ENCODE results near the gene NPR1.

Gene NPR1

DNA sequence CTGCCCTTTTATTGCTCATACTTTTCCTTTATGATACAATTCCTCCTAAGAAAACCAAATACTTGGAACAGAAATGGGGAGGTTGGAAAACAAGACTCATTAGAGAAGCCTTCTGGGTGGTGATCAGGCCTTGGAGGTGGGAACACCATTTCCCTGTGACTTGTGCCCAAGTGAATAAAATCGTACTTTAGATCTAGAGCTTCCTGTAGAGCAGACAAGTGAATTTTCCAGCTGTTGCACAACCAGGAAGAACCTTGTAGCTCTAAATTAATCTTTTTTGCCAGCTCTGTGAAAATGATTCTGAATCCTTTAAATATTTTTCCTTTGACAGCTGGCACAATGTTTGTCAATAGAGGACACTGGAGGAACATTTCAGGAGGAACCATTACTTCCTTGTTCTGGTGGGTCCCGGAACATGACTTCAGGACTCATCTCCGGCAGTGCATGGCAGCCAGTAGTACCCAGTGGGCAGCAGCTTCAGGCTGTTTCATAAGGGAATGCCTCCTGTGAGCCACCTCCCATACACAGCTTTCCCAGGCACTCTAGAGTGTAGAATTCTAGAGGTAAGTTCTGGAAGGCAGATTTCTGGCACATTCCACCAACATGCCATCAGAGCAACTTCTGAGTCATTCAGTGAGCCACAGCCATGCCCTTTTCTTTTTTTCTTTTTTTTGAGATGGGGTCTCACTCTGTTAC, 25.5 kb upstream of the NPR1 start:
- TF ChIP-seq EZH2phosphoT487 (IDR thresholded peaks at IDR 0.05; ENCODE audit: borderline replicate concordance, low read length) = no peak
- TF ChIP-seq, protein P1, sequence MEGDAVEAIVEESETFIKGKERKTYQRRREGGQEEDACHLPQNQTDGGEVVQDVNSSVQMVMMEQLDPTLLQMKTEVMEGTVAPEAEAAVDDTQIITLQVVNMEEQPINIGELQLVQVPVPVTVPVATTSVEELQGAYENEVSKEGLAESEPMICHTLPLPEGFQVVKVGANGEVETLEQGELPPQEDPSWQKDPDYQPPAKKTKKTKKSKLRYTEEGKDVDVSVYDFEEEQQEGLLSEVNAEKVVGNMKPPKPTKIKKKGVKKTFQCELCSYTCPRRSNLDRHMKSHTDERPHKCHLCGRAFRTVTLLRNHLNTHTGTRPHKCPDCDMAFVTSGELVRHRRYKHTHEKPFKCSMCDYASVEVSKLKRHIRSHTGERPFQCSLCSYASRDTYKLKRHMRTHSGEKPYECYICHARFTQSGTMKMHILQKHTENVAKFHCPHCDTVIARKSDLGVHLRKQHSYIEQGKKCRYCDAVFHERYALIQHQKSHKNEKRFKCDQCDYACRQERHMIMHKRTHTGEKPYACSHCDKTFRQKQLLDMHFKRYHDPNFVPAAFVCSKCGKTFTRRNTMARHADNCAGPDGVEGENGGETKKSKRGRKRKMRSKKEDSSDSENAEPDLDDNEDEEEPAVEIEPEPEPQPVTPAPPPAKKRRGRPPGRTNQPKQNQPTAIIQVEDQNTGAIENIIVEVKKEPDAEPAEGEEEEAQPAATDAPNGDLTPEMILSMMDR (IDR thresholded peaks at IDR 0.05; ENCODE audit: low read depth, low read length, poor library complexity, severe bottlenecking) = no peak
- Histone ChIP-seq H4K20me1 (ENCODE audit: control insufficient read depth, insufficient read depth, low read depth, low read length) (no peaks in the 10 kb centered on the region), H3K36me3 (ENCODE audit: control insufficient read depth, low read length) (no peaks in the 10 kb centered on the region), H3K4me2 (ENCODE audit: low read length) (no peak overlapping the region), H3K27me3 (ENCODE audit: control insufficient read depth, low read length) (no peaks in the 10 kb centered on the region), H3K9me3 (ENCODE audit: control insufficient read depth, insufficient read depth, low read length) (no peaks in the 10 kb centered on the region), H3K4me1 (ENCODE audit: control insufficient read depth, low read length) (peaks cover 3% of the 10 kb centered on the region), H3K4me3 (ENCODE audit: low read length) (no peak overlapping the region), H3K79me2 (ENCODE audit: control insufficient read depth, low read length) (no peaks in the 10 kb centered on the region), H3K9me2 (replicated peaks; ENCODE audit: control insufficient read depth, low read length) (no peaks in the 10 kb centered on the region), H3F3A (ENCODE audit: control insufficient read depth, insufficient read depth) (peaks cover 9% of the 10 kb centered on the region; the same call in 1 of the 2 replicates), H3K27ac (ENCODE audit: low read depth, low read length) (no peak overlapping the region)

DNA sequence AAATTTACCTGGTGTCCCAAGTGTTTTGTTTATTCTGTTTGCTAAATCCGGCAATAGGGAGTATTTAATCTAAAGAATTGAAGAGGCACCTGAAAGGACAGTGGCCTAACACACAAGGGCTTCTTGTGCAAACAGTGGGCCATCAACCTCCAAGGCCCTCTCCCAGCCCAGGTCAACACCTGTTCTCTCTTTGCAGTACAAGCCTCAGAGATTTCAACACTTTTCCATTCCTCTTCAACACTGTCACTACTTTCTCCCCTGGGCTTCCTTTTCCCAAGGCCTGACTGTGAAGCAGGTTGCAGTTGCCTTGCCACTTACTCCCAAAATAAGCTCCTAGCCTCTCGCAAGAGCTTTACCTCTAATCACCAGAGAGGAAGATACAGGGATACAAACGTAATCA, 23.2 kb upstream of the NPR1 start:
- H3K9me2 ChIP-seq (replicated peaks; ENCODE audit: control insufficient read depth, low read length) = no peaks in the 10 kb centered on the region
- 0 out of 2 replicates have a peak, but pooled peaks cover 2% of the 10 kb centered on the region for H3K36me3 ChIP-seq (ENCODE audit: control insufficient read depth, low read length)
- peaks cover 14% of the 10 kb centered on the region for H3F3A ChIP-seq (ENCODE audit: control insufficient read depth, insufficient read depth)
- H3K9me3 ChIP-seq (ENCODE audit: control insufficient read depth, insufficient read depth, low read length) = no peaks in the 10 kb centered on the region
- peaks cover 14% of the 10 kb centered on the region for H3K79me2 ChIP-seq (ENCODE audit: control insufficient read depth, low read length)
- H3K4me3 ChIP-seq (ENCODE audit: low read length) = no peak overlapping the region
- H3K4me2 ChIP-seq (ENCODE audit: low read length) = no peak overlapping the region
- no peak overlapping the region for H3K27ac ChIP-seq (ENCODE audit: low read depth, low read length)
- H3K4me1 ChIP-seq (ENCODE audit: control insufficient read depth, low read length) = peaks cover 17% of the 10 kb centered on the region
- no peaks in the 10 kb centered on the region for H3K27me3 ChIP-seq (ENCODE audit: control insufficient read depth, low read length)
- H4K20me1 ChIP-seq (ENCODE audit: control insufficient read depth, insufficient read depth, low read depth, low read length) = no peaks in the 10 kb centered on the region
- TF ChIP-seq, protein P1 (IDR thresholded peaks at IDR 0.05; ENCODE audit: low read depth, low read length, poor library complexity, severe bottlenecking) = no peak
- TF ChIP-seq EZH2phosphoT487 (IDR thresholded peaks at IDR 0.05; ENCODE audit: borderline replicate concordance, low read length) = no peak

DNA sequence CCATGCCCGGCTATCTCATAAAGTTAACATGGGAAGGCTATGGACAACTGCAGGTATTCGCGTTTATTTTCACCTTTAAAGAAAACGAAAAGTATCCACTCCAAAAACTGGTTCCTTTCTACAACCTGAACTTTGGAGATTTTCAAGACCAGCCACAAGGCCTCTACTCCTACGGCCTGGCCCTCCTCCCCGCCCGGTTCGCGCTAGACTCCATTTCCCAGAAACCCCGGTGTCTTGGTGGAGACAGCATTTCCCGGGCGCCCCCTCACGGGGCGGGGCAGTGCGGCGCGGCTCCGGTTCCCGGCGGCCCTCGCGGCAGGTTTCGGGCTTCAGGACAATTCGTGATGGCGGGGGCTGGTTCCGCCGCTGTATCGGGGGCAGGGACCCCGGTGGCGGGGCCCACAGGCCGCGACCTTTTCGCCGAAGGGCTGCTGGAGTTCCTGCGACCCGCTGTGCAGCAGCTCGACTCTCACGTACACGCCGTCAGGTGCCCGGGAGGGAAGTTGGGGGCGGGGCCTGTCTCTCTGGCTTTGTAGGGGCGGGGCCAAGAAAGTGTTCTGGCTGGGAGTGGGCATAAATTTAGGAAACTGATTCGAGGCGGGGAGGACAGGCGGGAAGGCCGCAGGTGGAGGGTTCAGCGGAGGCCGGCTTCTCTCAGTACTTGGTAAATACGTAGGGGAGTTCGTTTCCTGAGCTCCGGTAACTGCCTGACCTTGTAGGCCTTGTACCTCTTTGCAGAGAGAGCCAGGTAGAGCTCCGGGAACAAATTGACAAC, 19.9 kb upstream of the NPR1 start, which contains the start of gene SNAPIN:
Gene SNAPIN, plus strand, starts transcription at position 304 of the 775 bp plus-strand sequence. Its CDS starts 41 bp downstream, at position 345.
- no peaks in the 10 kb centered on the region for H3K27me3 ChIP-seq (ENCODE audit: control insufficient read depth, low read length)
- peak within 1 kb of the TSS; percentile 76 for H3K4me2 ChIP-seq (ENCODE audit: low read length)
- peak within 1 kb of the TSS; percentile 89 for H3K4me3 ChIP-seq (ENCODE audit: low read length)
- no peaks in the 10 kb centered on the region for H4K20me1 ChIP-seq (ENCODE audit: control insufficient read depth, insufficient read depth, low read depth, low read length)
- peaks cover 39% of the 10 kb centered on the region for H3F3A ChIP-seq (ENCODE audit: control insufficient read depth, insufficient read depth)
- no peaks in the 10 kb centered on the region for H3K9me3 ChIP-seq (ENCODE audit: control insufficient read depth, insufficient read depth, low read length)
- H3K27ac ChIP-seq (ENCODE audit: low read depth, low read length) = peak within 1 kb of the TSS; percentile 64
- H3K36me3 ChIP-seq (ENCODE audit: control insufficient read depth, low read length) = peaks cover 32% of the 10 kb centered on the region
- TF ChIP-seq EZH2phosphoT487 (IDR thresholded peaks at IDR 0.05; ENCODE audit: borderline replicate concordance, low read length) = no peak
- TF ChIP-seq, protein P1 (IDR thresholded peaks at IDR 0.05; ENCODE audit: low read depth, low read length, poor library complexity, severe bottlenecking) = no peak
- peaks cover 14% of the 10 kb centered on the region for H3K79me2 ChIP-seq (ENCODE audit: control insufficient read depth, low read length)
- H3K9me2 ChIP-seq (replicated peaks; ENCODE audit: control insufficient read depth, low read length) = no peaks in the 10 kb centered on the region
- peaks cover 17% of the 10 kb centered on the region for H3K4me1 ChIP-seq (ENCODE audit: control insufficient read depth, low read length)
